NCI-H1417 (cell line): ENCODE measurements around the gene SYNPO.

Experiments
- DNase-seq, 3 experiments: peaks; one replicate each; lab custom pipeline; 2025; lab: John Stamatoyannopoulos, UW

Gene SYNPO

GRCh38 chr5:150640311-150641005, at the start of gene SYNPO:
Gene SYNPO (plus strand): TSS chr5:150640660. CDS start chr5:150648276, 7,616 bp downstream.
- no peak for DNase-seq

GRCh38 chr5:150590979-150591695, 49.3 kb upstream of the SYNPO start:
- DNase-seq = no peak

- DNase-seq = no peak
Measured at GRCh38 chr5:150593593-150593992, 46.9 kb upstream of the SYNPO start.

GRCh38 chr5:150593996-150594395, 46.5 kb upstream of the SYNPO start:
- DNase-seq = no peak

GRCh38 chr5:150595466-150596031, 44.9 kb upstream of the SYNPO start:
- no peak for DNase-seq

GRCh38 chr5:150596313-150596712, 44.1 kb upstream of the SYNPO start:
- no peak for DNase-seq

GRCh38 chr5:150596826-150597225, 43.6 kb upstream of the SYNPO start:
- no peak for DNase-seq

GRCh38 chr5:150598006-150598405, 42.5 kb upstream of the SYNPO start:
- no peak for DNase-seq

GRCh38 chr5:150598821-150599273, 41.6 kb upstream of the SYNPO start:
- DNase-seq = no peak

- DNase-seq = no peak
Measured at GRCh38 chr5:150599281-150599680, 41.2 kb upstream of the SYNPO start.

- peak in 1 of 3 experiments; percentile 6 for DNase-seq
Measured at GRCh38 chr5:150599917-150600511, 40.4 kb upstream of the SYNPO start.

- no peak for DNase-seq
Measured at GRCh38 chr5:150600616-150601490, 39.6 kb upstream of the SYNPO start.

GRCh38 chr5:150601491-150602345, 38.7 kb upstream of the SYNPO start:
- DNase-seq = no peak

- no peak for DNase-seq
Measured at GRCh38 chr5:150603052-150603451, 37.4 kb upstream of the SYNPO start.

GRCh38 chr5:150603491-150603890, 37.0 kb upstream of the SYNPO start:
- no peak for DNase-seq

GRCh38 chr5:150604010-150604409, 36.5 kb upstream of the SYNPO start:
- no peak for DNase-seq

GRCh38 chr5:150604894-150605440, 35.5 kb upstream of the SYNPO start:
- DNase-seq = no peak

GRCh38 chr5:150605546-150605945, 34.9 kb upstream of the SYNPO start:
- peak in 2 of 3 experiments; percentile 30 to 63 for DNase-seq

- DNase-seq = no peak
Measured at GRCh38 chr5:150606476-150606875, 34.0 kb upstream of the SYNPO start.

- DNase-seq = no peak
Measured at GRCh38 chr5:150607105-150607504, 33.4 kb upstream of the SYNPO start.
